ENCODE results near the gene DGKB.

DNA sequence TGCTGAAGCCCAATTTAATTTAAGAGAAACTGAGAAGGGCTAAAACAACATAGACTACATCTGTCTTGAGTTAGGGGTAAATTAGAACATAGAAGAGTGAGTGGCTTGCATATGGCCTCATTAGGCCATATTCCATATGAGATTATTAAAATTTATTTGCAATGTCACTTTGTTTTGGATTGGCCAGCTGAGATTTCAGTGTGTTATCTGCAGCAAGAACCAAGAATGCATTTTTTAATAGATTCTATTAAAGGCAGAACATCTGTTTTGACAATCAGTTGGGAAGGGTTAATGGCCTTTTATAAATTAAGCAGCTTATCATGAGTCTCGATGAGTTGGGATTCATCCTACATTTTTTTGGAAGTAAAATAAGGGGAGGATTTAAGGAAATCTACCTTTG is 236.2 kb downstream of the DGKB start:
- no peak for TF ChIP-seq POLR2A (IDR thresholded peaks at IDR 0.05; ENCODE audit: low read depth, low read length)
- no peak for TF ChIP-seq POLR2AphosphoS5 (IDR thresholded peaks at IDR 0.05; ENCODE audit: low read depth, low read length)
- no peak for TF ChIP-seq TAF1 (IDR thresholded peaks at IDR 0.05; ENCODE audit: low read depth, low read length)
